BLaER1 treated with 17β-estradiol and CSF1 and Interleukin-3, amounts not matched to agents 10 nM and 100 nM (cell line): ENCODE data around the gene LAMTOR5.
A peak's percentile ranks its signal among the peaks of the same experiment; 100 is the strongest.
"Not testable (repeated sequence)": the region's sequence is repeated elsewhere in the genome, so short reads cannot be mapped to it uniquely, and the experiment has no call there.

Source experiments
- H3K27ac ChIP-seq, 11 experiments: shearing (Covaris generic); formaldehyde crosslinking; 2 replicates each; pipeline ENCODE4 v1.8.1; 2022
- H3K27me3 ChIP-seq, 11 experiments: shearing (Covaris generic); formaldehyde crosslinking; 2 replicates each; pipeline ENCODE4 v1.8.1; 2022
- H3K36me3 ChIP-seq, 11 experiments: shearing (Covaris generic); formaldehyde crosslinking; 2 replicates each; pipeline ENCODE4 v1.8.1; 2022
- H3K4me1 ChIP-seq, 10 experiments: shearing (Covaris generic); formaldehyde crosslinking; 2 replicates each; pipeline ENCODE4 v1.8.1; 2022
- H3K4me2 ChIP-seq, 11 experiments: shearing (Covaris generic); formaldehyde crosslinking; 2 replicates each; pipeline ENCODE4 v1.8.1; 2022
- H3K4me3 ChIP-seq, 10 experiments: shearing (Covaris generic); formaldehyde crosslinking; 2 replicates each; pipeline ENCODE4 v1.8.1; 2022
- H3K9ac ChIP-seq, 11 experiments: shearing (Covaris generic); formaldehyde crosslinking; 2 replicates each; pipeline ENCODE4 v1.8.1; 2022
- H3K9me3 ChIP-seq, 11 experiments: shearing (Covaris generic); formaldehyde crosslinking; replicated peaks in 1 of 11; 2 replicates each; pipeline ENCODE4 v1.8.1; 2022
- H4K20me1 ChIP-seq, 11 experiments: shearing (Covaris generic); formaldehyde crosslinking; 2 replicates each; pipeline ENCODE4 v1.8.1; 2022
- Cebpa-rat ChIP-seq, 11 experiments: shearing (Covaris generic); IDR thresholded peaks; 2 replicates each; pipeline ENCODE4 v1.8.1; 2022

LAMTOR5 gene

DNA sequence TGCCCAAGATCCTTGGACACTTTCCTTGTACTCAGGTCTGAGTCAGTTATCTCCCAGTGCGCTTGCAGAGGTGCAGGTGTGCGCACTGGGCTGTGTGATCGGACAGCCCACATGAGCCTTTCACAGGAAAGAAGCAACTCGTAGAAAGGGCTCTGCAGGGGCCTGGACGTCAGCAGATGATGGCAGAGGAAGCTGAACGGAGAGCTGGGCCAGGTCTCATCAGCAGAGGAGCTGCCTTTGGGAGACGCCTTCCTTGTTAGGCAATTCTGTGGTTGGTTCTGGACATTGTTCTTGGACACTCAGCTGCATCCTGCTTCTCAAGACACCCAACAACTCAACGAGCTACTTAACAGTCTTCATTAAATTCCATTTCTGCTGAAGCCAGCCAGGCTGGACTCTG lies 36.0 kb upstream of the LAMTOR5 start:
- Histone ChIP-seq H3K4me3 (no peak overlapping the region), H4K20me1 (no peaks in the 10 kb centered on the region), H3K27me3 (no peaks in the 10 kb centered on the region), H3K27ac (no peak overlapping the region), H3K9ac (no peak overlapping the region), H3K9me3 (no peaks in the 10 kb centered on the region), H3K4me2 (no peak overlapping the region), H3K36me3 (no peaks in the 10 kb centered on the region), H3K4me1 (no peaks in the 10 kb centered on the region)
- TF ChIP-seq Cebpa-rat (IDR thresholded peaks at IDR 0.05): no peak

DNA sequence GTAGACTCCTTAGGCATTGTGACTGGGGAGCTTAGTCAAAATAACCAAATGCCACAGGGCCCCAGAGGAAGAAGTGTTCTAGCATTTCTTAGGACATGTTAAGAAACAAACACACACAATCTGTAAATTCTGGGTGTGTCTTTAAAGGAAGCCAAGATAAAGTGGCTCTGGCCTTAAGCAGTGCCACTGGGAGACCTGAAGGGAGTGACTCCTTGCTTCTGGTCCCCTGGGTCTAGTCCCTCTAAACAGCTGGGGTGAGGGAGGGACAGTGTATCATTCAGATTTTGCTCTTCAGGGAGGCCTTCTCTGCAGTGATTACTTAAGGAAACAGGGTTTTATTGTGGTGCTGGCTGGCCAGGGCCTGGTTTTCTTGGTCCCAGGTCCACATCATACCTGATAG lies 34.4 kb upstream of the LAMTOR5 start:
- Histone ChIP-seq H3K9me3 (no peaks in the 10 kb centered on the region), H3K4me1 (no peaks in the 10 kb centered on the region), H3K9ac (no peak overlapping the region), H3K36me3 (no peaks in the 10 kb centered on the region), H3K4me3 (no peak overlapping the region), H3K27me3 (no peaks in the 10 kb centered on the region), H3K4me2 (no peak overlapping the region), H3K27ac (no peak overlapping the region), H4K20me1 (no peaks in the 10 kb centered on the region)
- TF ChIP-seq Cebpa-rat (IDR thresholded peaks at IDR 0.05): no peak

DNA sequence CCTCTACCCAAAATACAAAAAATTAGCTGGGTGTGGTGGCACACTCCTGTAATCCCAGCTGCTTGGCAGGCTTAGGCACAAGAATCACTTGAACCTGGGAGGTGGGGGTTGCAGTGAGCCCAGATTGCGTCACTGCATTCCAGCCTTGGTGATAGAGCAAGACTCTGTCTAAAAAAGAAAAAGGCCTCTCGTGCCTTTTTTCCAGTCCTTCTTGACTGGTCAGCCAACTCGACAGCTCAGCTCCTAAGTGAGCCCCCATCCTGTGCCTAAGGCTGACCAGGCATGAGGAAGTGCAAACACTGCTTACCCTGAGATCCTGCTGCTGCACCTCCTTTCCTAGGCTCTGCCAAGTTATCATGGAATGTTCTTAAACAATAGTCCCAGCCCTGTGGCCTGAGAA lies 33.4 kb upstream of the LAMTOR5 start:
- no peak for TF ChIP-seq Cebpa-rat (IDR thresholded peaks at IDR 0.05)
- H3K4me3 ChIP-seq: no peak overlapping the region
- H3K27ac ChIP-seq: no peak overlapping the region
- no peaks in the 10 kb centered on the region for H3K36me3 ChIP-seq
- H4K20me1 ChIP-seq: no peaks in the 10 kb centered on the region
- H3K4me2 ChIP-seq: no peak overlapping the region
- H3K9ac ChIP-seq: no peak overlapping the region
- no peaks in the 10 kb centered on the region for H3K4me1 ChIP-seq
- no peaks in the 10 kb centered on the region for H3K27me3 ChIP-seq
- H3K9me3 ChIP-seq: no peaks in the 10 kb centered on the region

DNA sequence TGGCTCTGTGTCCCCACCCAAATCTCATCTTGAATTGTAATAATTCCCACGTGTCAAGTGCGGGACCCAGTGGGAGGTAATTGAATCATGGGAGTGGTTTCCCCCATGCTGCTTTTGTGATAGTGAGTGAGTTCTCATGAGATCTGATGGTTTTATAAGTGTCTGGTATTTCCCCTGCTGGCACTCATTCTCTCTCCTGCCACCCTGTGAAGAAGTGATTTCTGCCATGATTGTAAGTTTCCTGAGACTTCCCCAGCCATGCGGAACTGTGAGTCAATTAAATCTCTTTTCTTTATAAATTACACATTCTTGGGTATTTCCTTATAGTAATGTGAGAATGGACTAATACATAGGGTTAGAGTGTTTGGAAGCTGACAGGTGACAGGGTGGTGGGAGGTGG lies 32.4 kb upstream of the LAMTOR5 start:
- H3K9me3 ChIP-seq, H3K27ac ChIP-seq, H3K4me3 ChIP-seq, H3K36me3 ChIP-seq, H3K4me1 ChIP-seq, H3K4me2 ChIP-seq, H3K9ac ChIP-seq, H3K27me3 ChIP-seq, H4K20me1 ChIP-seq: not testable (repeated sequence)

DNA sequence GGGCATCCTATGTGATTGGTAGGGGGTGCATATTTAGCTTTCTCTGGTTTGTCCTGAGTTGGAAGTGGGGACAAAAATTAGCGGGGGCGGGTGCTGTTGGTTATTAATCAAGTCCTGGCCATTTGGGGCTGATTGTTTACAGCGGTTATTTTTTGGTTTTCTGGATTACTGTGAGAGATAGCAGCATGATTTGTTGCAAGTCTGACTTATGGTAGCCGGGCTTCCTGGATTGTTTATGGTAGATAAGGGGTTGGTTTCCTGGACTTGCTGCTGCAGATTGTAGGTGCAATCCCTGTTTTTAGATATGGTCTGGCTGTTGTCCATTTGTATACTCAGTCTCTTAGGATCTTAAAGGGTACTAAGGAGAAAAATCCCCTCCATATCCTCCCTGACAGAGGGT lies 31.4 kb upstream of the LAMTOR5 start:
- H3K4me3 ChIP-seq: no peak overlapping the region
- no peaks in the 10 kb centered on the region for H3K36me3 ChIP-seq
- no peak for TF ChIP-seq Cebpa-rat (IDR thresholded peaks at IDR 0.05)
- H4K20me1 ChIP-seq: no peaks in the 10 kb centered on the region
- H3K9me3 ChIP-seq: no peaks in the 10 kb centered on the region
- no peak overlapping the region for H3K9ac ChIP-seq
- no peaks in the 10 kb centered on the region for H3K27me3 ChIP-seq
- H3K4me1 ChIP-seq: peaks cover 0 to 2% (median 0%) of the 10 kb centered on the region in 10 experiments; a peak in 2 of 20 replicates
- no peak overlapping the region for H3K27ac ChIP-seq
- no peak overlapping the region for H3K4me2 ChIP-seq

DNA sequence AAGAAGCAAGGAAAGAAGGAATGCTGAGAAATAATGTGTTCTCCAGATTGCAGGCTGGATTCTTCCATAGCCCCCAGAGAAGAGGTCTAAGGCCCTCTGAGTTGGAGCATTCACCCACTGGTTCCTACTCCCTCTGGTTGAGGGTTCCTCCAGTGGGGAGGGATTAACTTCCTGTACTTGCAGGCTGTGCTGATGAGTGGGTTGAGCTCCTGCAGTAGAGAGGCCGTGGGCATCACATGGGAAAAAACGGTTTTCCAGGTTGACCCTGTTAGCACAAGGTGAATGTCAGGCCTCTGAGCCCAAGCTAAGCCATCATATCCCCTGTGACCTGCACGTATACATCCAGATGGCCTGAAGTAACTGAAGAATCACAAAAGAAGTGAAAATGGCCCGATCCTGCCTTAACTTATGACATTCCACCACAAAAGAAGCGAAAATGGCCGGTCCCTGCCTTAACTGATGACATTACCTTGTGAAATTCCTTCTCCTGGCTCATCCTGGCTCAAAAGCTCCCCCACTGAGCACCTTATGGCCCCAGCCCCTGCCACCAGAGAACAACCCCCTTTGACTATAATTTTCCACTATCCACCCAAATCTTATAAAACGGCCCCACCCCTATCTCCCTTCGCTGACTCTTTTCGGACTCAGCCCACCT lies 30.3 kb upstream of the LAMTOR5 start:
- H3K4me3 ChIP-seq, H4K20me1 ChIP-seq, H3K9me3 ChIP-seq, H3K27ac ChIP-seq, H3K9ac ChIP-seq, H3K36me3 ChIP-seq, H3K27me3 ChIP-seq, H3K4me2 ChIP-seq: not testable (repeated sequence)
- H3K4me1 ChIP-seq: peaks cover 0 to 11% (median 0%) of the 10 kb centered on the region in 10 experiments; a peak in 2 of 20 replicates

DNA sequence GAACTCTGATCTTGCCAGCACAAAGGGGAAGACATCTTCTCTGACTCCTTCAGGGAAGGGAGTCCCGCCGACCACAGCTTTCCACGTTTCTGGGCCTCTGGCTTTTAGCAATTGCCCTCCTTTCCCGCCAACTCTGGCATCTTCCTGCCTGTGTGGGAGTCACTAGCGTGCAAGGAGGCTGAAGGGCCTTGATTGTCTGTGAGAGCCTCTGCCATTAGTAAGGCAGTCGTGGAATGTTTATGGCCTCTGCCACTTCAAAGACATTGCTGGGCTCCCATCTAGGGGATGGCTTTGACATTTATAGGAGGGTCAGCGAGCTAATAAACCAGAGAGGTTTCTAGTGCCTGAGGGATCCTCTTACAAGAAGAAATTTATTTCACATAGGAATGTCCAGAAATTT lies 29.1 kb upstream of the LAMTOR5 start:
- H3K4me1 ChIP-seq: peaks cover 0 to 11% (median 0%) of the 10 kb centered on the region in 10 experiments; a peak in 2 of 20 replicates
- H3K27me3 ChIP-seq: no peaks in the 10 kb centered on the region
- no peak overlapping the region for H3K4me3 ChIP-seq
- TF ChIP-seq Cebpa-rat (IDR thresholded peaks at IDR 0.05): no peak
- H4K20me1 ChIP-seq: no peaks in the 10 kb centered on the region
- H3K27ac ChIP-seq: no peak overlapping the region
- no peaks in the 10 kb centered on the region for H3K36me3 ChIP-seq
- no peaks in the 10 kb centered on the region for H3K9me3 ChIP-seq
- H3K9ac ChIP-seq: no peak overlapping the region
- no peak overlapping the region for H3K4me2 ChIP-seq

DNA sequence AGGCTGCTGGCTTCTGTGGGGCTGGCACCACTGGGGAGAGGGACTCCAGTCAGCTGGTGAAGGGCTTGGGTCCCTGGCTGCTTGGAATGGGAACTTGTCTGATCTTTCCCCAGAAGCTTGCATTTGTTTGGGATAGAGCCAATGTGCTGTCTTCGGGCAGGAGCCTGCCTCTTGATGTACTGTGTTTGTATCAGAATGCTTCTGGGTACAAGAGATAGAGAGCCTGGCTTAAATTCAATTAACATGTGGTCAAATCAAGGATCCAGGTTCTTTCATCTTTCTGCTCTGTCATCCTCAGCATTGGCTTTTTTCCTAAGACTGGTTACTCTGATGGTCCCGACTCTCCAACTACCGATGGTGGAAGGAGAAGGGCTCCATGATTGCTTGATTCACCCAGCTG lies 27.5 kb upstream of the LAMTOR5 start:
- H3K27me3 ChIP-seq: no peaks in the 10 kb centered on the region
- TF ChIP-seq Cebpa-rat (IDR thresholded peaks at IDR 0.05): no peak
- H4K20me1 ChIP-seq: no peaks in the 10 kb centered on the region
- H3K4me3 ChIP-seq: no peak overlapping the region
- no peaks in the 10 kb centered on the region for H3K9me3 ChIP-seq
- no peak overlapping the region for H3K9ac ChIP-seq
- no peak overlapping the region for H3K27ac ChIP-seq
- no peaks in the 10 kb centered on the region for H3K36me3 ChIP-seq
- H3K4me2 ChIP-seq: no peak overlapping the region
- H3K4me1 ChIP-seq: peaks cover 0 to 24% (median 9%) of the 10 kb centered on the region in 10 experiments; a peak in 9 of 20 replicates

DNA sequence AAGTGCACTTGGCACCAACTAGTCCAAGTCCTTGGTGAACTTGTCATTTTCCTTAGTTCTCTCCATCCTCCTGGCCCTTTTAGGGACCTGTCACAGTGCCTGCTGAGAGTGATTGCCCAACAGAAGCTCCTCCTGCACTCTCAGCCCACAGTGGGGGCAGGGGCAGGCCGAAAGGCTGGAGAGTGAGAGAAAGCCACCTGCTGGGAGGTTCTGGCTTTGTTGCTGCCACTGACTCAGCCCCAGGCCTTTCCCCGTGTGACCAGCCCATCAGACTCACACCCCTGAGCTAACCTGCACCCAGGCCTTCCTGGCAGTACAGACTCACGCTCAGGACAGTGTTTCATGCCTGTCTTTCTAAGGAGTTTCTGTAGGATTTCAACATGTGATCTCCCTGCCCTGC lies 26.3 kb upstream of the LAMTOR5 start:
- Histone ChIP-seq H3K4me1 (peaks cover 0 to 25% (median 9%) of the 10 kb centered on the region in 10 experiments; a peak in 9 of 20 replicates), H3K4me2 (peak overlapping the region in 2 of 11 experiments; percentile 26 to 51; a peak in 2 of 22 replicates), H4K20me1 (no peaks in the 10 kb centered on the region), H3K9ac (no peak overlapping the region), H3K27ac (no peak overlapping the region), H3K9me3 (no peaks in the 10 kb centered on the region), H3K4me3 (no peak overlapping the region), H3K27me3 (no peaks in the 10 kb centered on the region), H3K36me3 (no peaks in the 10 kb centered on the region)
- no peak for TF ChIP-seq Cebpa-rat (IDR thresholded peaks at IDR 0.05)

DNA sequence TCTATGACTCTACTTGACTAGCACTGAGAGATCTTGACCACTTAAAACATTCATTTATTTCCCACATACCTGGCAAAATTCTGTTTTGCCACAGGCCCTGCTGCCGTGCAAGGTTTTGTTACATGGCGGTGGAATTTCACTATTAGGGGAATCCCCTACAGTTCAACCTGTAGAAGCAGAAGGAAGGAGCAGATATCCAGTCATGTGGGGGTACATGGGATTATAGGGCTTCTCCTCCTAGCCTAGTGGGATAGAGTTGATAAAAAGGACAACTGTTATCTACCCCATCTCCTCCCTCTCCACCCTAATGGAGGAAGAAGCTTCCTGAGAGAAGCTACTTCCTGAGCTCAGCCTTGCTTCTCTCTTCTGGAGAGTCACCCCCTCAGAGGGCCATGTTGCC lies 25.7 kb upstream of the LAMTOR5 start:
- no peak overlapping the region for H3K27ac ChIP-seq
- no peak for TF ChIP-seq Cebpa-rat (IDR thresholded peaks at IDR 0.05)
- H3K9me3 ChIP-seq: no peaks in the 10 kb centered on the region
- H3K4me1 ChIP-seq: peaks cover 0 to 25% (median 9%) of the 10 kb centered on the region in 10 experiments; a peak in 9 of 20 replicates
- no peaks in the 10 kb centered on the region for H4K20me1 ChIP-seq
- peak overlapping the region in 1 of 11 experiments; percentile 51; a peak in 2 of 22 replicates for H3K4me2 ChIP-seq
- no peak overlapping the region for H3K9ac ChIP-seq
- no peaks in the 10 kb centered on the region for H3K36me3 ChIP-seq
- H3K27me3 ChIP-seq: no peaks in the 10 kb centered on the region
- no peak overlapping the region for H3K4me3 ChIP-seq
